CD4-positive, alpha-beta T cell (primary cell): Measurements from ENCODE around the gene PCTP. TPM values are rescaled to one million over a fixed set of nuclear protein-coding genes. Genes with fewer than 3 reads are reported as not detected.

Experiments used
- ATAC-seq: fragments of 200-7000 bp; cut with Tn5 transposase; one replicate; pipeline ENCODE4 v1.10.0; 2022; ENCODE audit warnings: mild to moderate bottlenecking; ENCODE audit not compliant: poor library complexity
- CTCF ChIA-PET: fragments of 350-600 bp; sonication (Branson Sonifier 250); formaldehyde crosslinking; loops from one replicate; lab custom pipeline; 2021; ENCODE audit warnings: antibody characterized with exemption, inconsistent platforms; lab: Charles Lee
- POLR2A ChIA-PET: fragments of 350-600 bp; sonication (Branson Sonifier 250); formaldehyde crosslinking; loops from one replicate; lab custom pipeline; 2021; ENCODE audit warnings: antibody characterized with exemption, inconsistent platforms; lab: Charles Lee
- DNase-seq, 14 experiments: peaks; one replicate each; pipeline ENCODE4 v3.0.0-alpha.2; 2013 to 2020; ENCODE audit warnings: mixed read lengths in 2 of 14
- H3K27ac ChIP-seq, 2 donors: one replicate each; pipeline versions ENCODE4 v1.5.1 to v1.7.0; 2013; ENCODE audit warnings: low read length in 2 of 2, low read depth in 1 of 2, mild to moderate bottlenecking in 1 of 2
- H3K27me3 ChIP-seq, 2 experiments: 1 replicate in 1 of 2; 2 replicates in 1 of 2; pipeline versions ENCODE4 v1.6.1 to v1.7.0; 2013; ENCODE audit warnings: low read length in 2 of 2, control low read depth in 1 of 2, mild to moderate bottlenecking in 1 of 2, moderate library complexity in 1 of 2; ENCODE audit not compliant: insufficient read depth in 2 of 2, control insufficient read depth in 1 of 2
- H3K36me3 ChIP-seq: one replicate; pipeline ENCODE4 v1.6.1; 2013; ENCODE audit warnings: low read length, control low read depth; ENCODE audit not compliant: insufficient read depth
- H3K4me1 ChIP-seq: one replicate; pipeline ENCODE4 v1.6.1; 2013; ENCODE audit warnings: low read length, control low read depth; ENCODE audit not compliant: insufficient read depth
- H3K4me3 ChIP-seq: one replicate; pipeline ENCODE4 v1.5.1; 2013; ENCODE audit warnings: mild to moderate bottlenecking, low read length, moderate library complexity
- H3K9me3 ChIP-seq, 2 experiments: 1 replicate in 1 of 2; 2 replicates in 1 of 2; pipeline versions ENCODE4 v1.6.1 to v1.7.0; 2013; ENCODE audit warnings: low read length in 2 of 2, mild to moderate bottlenecking in 2 of 2, control low read depth in 1 of 2, moderate library complexity in 1 of 2; ENCODE audit not compliant: control insufficient read depth in 1 of 2, insufficient read depth in 1 of 2
- H3K27ac Mint-ChIP-seq: one replicate; pipeline ENCODE4 v1.8.0; 2020; ENCODE audit warnings: mixed read lengths
- H3K27me3 Mint-ChIP-seq: one replicate; pipeline ENCODE4 v1.8.0; 2021; ENCODE audit warnings: mixed read lengths
- H3K36me3 Mint-ChIP-seq: one replicate; pipeline ENCODE4 v1.8.0; 2021; ENCODE audit warnings: low read depth, mixed read lengths
- H3K4me1 Mint-ChIP-seq: one replicate; pipeline ENCODE4 v1.8.0; 2021; ENCODE audit warnings: low read depth, mixed read lengths
- H3K4me3 Mint-ChIP-seq: one replicate; pipeline ENCODE4 v1.8.0; 2020; ENCODE audit warnings: mild to moderate bottlenecking, mixed read lengths
- H3K9me3 Mint-ChIP-seq: one replicate; pipeline ENCODE4 v1.8.0; 2020; ENCODE audit warnings: mixed read lengths
- intact Hi-C, 2 experiments: fragments of 100-400 bp; cut with DNase I in 1 of 2; cut with micrococcal nuclease in 1 of 2; formaldehyde crosslinking; loops; one replicate each; pipeline versions ENCODE4 v1.15.1 to v1.9.0; 2023 to 2025; cut with DNase I, micrococcal nuclease
- total RNA-seq, 174 experiments: library from RNA in 2 of 174; stranded (reverse) in 2 of 174; gene quantifications; one replicate each; pipeline ENCODE4 v1.2.3 and lab custom pipeline; 2021 to 2026
- TF ChIP-seq, protein P1 (sequence below): fragments of 200-600 bp; IDR thresholded peaks from one replicate; pipeline ENCODE4 v1.8.0; 2022; ENCODE audit warnings: antibody characterized with exemption, mild to moderate bottlenecking

PCTP gene
- total RNA-seq, 2 experiments from 2014 or later = 1.1 to 1.2 TPM

DNA sequence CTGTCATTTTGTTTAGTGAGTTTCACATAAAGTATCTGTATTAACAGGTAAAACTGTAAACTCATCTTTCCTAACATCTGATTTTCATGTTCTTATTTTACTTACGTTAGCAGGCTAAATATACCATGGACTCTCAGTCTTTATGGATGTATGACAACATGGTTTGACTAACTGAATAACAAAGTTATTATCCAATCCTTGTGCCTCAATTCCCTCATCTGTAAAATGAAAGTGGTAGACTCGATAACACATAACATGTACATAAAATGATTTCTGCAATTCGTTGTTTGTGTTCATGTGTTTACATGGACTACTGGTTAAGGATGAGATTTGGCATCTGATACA is 9.5 kb upstream of the PCTP start:
- CTCF ChIA-PET = no interaction called here

DNA sequence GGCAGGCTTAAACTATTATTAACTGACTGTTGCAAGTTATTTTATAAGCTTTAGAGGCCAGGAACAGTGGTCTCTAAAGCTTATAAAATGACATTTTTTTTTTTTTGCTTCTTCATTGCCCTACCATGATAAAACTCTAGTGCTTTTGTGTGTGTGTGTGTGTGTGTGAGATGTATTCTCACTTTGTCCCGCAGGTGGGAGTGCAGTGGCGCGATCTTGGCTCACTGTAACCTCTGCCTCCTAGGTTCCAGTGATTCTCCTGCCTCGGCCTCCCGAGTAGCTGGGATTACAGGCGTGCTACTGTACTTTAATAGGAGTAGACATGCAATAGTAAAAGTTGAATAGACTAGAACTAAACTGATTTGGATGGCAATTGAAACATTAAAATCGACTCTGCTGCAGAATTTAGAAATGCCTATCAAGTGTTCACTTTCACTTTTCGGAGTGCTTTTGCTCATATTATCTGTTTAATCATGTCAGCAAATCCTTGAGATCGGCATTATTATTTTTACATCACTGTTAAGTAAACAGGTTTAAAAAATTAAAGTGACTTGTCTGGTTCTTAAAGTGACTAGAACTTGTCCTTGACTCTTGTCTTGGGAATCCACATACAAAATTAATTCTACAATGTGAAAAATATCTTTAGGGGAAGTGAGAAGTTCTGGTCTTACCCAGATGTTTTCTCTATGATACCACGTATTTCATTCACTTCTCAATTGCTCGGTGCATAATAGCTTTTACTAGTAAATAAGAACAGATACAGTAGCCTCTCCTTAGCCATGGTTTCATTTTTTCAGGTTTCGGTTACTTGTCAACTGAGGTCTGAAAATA is 8.4 kb upstream of the PCTP start:
- intact Hi-C loops = no loop called here
- Histone ChIP-seq H3K9me3 (no peaks in the 10 kb centered on the region), H3K4me1 (no peaks in the 10 kb centered on the region), H3K27ac (no peak overlapping the region), H3K36me3 (no peaks in the 10 kb centered on the region), H3K4me3 (no peak overlapping the region), H3K27me3 (peaks cover 3 to 24% of the 10 kb centered on the region in 2 experiments)
- Mint-ChIP-seq H3K4me3 (no peak overlapping the region), H3K36me3 (no peaks in the 10 kb centered on the region), H3K27ac (no peak overlapping the region), H3K27me3 (peaks cover 35% of the 10 kb centered on the region), H3K9me3 (no peaks in the 10 kb centered on the region), H3K4me1 (no peaks in the 10 kb centered on the region)
- DNase-seq (no peak), ATAC-seq (no peak)
- TF ChIP-seq, protein P1, sequence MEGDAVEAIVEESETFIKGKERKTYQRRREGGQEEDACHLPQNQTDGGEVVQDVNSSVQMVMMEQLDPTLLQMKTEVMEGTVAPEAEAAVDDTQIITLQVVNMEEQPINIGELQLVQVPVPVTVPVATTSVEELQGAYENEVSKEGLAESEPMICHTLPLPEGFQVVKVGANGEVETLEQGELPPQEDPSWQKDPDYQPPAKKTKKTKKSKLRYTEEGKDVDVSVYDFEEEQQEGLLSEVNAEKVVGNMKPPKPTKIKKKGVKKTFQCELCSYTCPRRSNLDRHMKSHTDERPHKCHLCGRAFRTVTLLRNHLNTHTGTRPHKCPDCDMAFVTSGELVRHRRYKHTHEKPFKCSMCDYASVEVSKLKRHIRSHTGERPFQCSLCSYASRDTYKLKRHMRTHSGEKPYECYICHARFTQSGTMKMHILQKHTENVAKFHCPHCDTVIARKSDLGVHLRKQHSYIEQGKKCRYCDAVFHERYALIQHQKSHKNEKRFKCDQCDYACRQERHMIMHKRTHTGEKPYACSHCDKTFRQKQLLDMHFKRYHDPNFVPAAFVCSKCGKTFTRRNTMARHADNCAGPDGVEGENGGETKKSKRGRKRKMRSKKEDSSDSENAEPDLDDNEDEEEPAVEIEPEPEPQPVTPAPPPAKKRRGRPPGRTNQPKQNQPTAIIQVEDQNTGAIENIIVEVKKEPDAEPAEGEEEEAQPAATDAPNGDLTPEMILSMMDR = no peak
- ChIA-PET POLR2A (no interaction called here), CTCF (no interaction called here)

More for the DNA sequence above, 9.5 kb upstream of the PCTP start:
- intact Hi-C loops = no loop called here
- Mint-ChIP-seq H3K4me1 (no peaks in the 10 kb centered on the region), H3K36me3 (no peaks in the 10 kb centered on the region), H3K9me3 (no peaks in the 10 kb centered on the region), H3K4me3 (no peak overlapping the region), H3K27ac (no peak overlapping the region), H3K27me3 (peaks cover 26% of the 10 kb centered on the region)
- POLR2A ChIA-PET = no interaction called here
- no peak for ATAC-seq
- Histone ChIP-seq H3K9me3 (no peaks in the 10 kb centered on the region), H3K27me3 (peaks cover 0 to 13% of the 10 kb centered on the region in 2 experiments), H3K36me3 (no peaks in the 10 kb centered on the region), H3K4me1 (no peaks in the 10 kb centered on the region), H3K27ac (no peak overlapping the region), H3K4me3 (no peak overlapping the region)
- no peak for DNase-seq
- TF ChIP-seq, protein P1 = no peak

DNA sequence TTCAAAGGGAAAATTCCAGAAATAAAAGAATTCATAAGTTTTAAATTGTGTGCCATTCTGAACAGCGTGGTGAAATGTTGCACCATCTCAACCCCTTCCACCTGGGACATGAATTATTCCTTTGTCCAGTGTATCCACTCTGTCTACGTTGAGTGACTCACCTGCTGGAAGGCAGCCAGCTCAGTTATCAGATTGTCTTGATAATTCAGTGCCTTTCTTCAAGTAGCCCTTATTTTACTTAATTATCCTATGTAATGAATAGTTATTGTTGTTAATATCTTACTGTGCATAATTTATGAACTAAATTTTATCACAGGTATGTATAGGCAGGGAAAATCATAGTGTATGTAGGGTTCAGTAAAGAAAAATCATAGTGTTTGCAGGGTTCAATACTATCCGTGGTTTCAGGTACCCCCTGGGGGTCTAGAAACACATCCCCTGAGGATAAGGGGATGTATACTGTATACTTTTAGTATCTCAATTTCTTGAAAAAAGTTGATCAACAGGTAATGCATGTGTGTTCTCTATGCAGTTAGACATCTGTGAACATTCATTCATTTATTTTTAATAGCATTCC is 7.7 kb upstream of the PCTP start:
- Histone ChIP-seq H3K4me1 (no peaks in the 10 kb centered on the region), H3K9me3 (no peaks in the 10 kb centered on the region), H3K27ac (no peak overlapping the region), H3K27me3 (peaks cover 3 to 25% of the 10 kb centered on the region in 2 experiments), H3K36me3 (no peaks in the 10 kb centered on the region), H3K4me3 (no peak overlapping the region)
- intact Hi-C loops = no loop called here
- ATAC-seq = no peak
- Mint-ChIP-seq H3K4me1 (no peaks in the 10 kb centered on the region), H3K27me3 (peaks cover 38% of the 10 kb centered on the region), H3K9me3 (no peaks in the 10 kb centered on the region), H3K36me3 (no peaks in the 10 kb centered on the region), H3K4me3 (no peak overlapping the region), H3K27ac (no peak overlapping the region)
- CTCF ChIA-PET = no interaction called here
- TF ChIP-seq, protein P1 = no peak
- DNase-seq = no peak
- POLR2A ChIA-PET = no interaction called here
